ENCODE measurements around the gene PVALB.
"Not testable (repeated sequence)": the region's sequence is repeated elsewhere in the genome, so short reads cannot be mapped to it uniquely, and the experiment has no call there.

PVALB gene

GRCh38 chr22:36764060-36764459 lies 52.8 kb downstream of the PVALB start:
- in situ Hi-C loops (cut with MboI; ENCODE audit: low pct_unique_long_range_greater_than_20kb, low sequenced_read_pairs), result no loop called here

GRCh38 chr22:36763576-36763975 lies 53.3 kb downstream of the PVALB start:
- in situ Hi-C loops (cut with MboI; ENCODE audit: low pct_unique_long_range_greater_than_20kb, low sequenced_read_pairs), result no loop called here
- DNase-seq, result no peak

More at GRCh38 chr22:36764060-36764459, 52.8 kb downstream of the PVALB start:
- no peak for DNase-seq

- in situ Hi-C loops (cut with MboI; ENCODE audit: low pct_unique_long_range_greater_than_20kb, low sequenced_read_pairs), result no loop called here
- no peak for DNase-seq
Measured at GRCh38 chr22:36762687-36763260, 54.1 kb downstream of the PVALB start.

GRCh38 chr22:36761553-36762240 lies 55.1 kb downstream of the PVALB start:
- no peak for DNase-seq
- in situ Hi-C loops (cut with MboI; ENCODE audit: low pct_unique_long_range_greater_than_20kb, low sequenced_read_pairs), result no loop called here

GRCh38 chr22:36760786-36761185 lies 56.0 kb downstream of the PVALB start:
- in situ Hi-C loops (cut with MboI; ENCODE audit: low pct_unique_long_range_greater_than_20kb, low sequenced_read_pairs), result no loop called here
- DNase-seq, result no peak

- no peak for DNase-seq
- in situ Hi-C loops (cut with MboI; ENCODE audit: low pct_unique_long_range_greater_than_20kb, low sequenced_read_pairs), result no loop called here
Measured at GRCh38 chr22:36759481-36760159, 57.2 kb downstream of the PVALB start.

GRCh38 chr22:36758792-36759271 lies 58.0 kb downstream of the PVALB start:
- in situ Hi-C loops (cut with MboI; ENCODE audit: low pct_unique_long_range_greater_than_20kb, low sequenced_read_pairs), result no loop called here
- no peak for DNase-seq

GRCh38 chr22:36757668-36758211 lies 59.1 kb downstream of the PVALB start:
- in situ Hi-C loops (cut with MboI; ENCODE audit: low pct_unique_long_range_greater_than_20kb, low sequenced_read_pairs), result no loop called here
- DNase-seq, result peak; percentile 74

- in situ Hi-C loops (cut with MboI; ENCODE audit: low pct_unique_long_range_greater_than_20kb, low sequenced_read_pairs), result no loop called here
- no peak for DNase-seq
Measured at GRCh38 chr22:36756746-36757655, 59.8 kb downstream of the PVALB start.

GRCh38 chr22:36756031-36756430 lies 60.8 kb downstream of the PVALB start:
- in situ Hi-C loops (cut with MboI; ENCODE audit: low pct_unique_long_range_greater_than_20kb, low sequenced_read_pairs), result no loop called here
- no peak for DNase-seq

- no peak for DNase-seq
- in situ Hi-C loops (cut with MboI; ENCODE audit: low pct_unique_long_range_greater_than_20kb, low sequenced_read_pairs), result no loop called here
Measured at GRCh38 chr22:36755316-36755715, 61.5 kb downstream of the PVALB start.

GRCh38 chr22:36754881-36755280 lies 62.0 kb downstream of the PVALB start:
- DNase-seq; in situ Hi-C loops (cut with MboI; ENCODE audit: low pct_unique_long_range_greater_than_20kb, low sequenced_read_pairs): not testable (repeated sequence)

GRCh38 chr22:36753916-36754315 lies 62.9 kb downstream of the PVALB start:
- in situ Hi-C loops (cut with MboI; ENCODE audit: low pct_unique_long_range_greater_than_20kb, low sequenced_read_pairs), result no loop called here

GRCh38 chr22:36753120-36753802 lies 63.6 kb downstream of the PVALB start:
- in situ Hi-C loops (cut with MboI; ENCODE audit: low pct_unique_long_range_greater_than_20kb, low sequenced_read_pairs), result no loop called here
- DNase-seq, result no peak

More at GRCh38 chr22:36753916-36754315, 62.9 kb downstream of the PVALB start:
- no peak for DNase-seq

All from KBM-7 (cell line).